Measurements from ENCODE around the gene REL.

DNA sequence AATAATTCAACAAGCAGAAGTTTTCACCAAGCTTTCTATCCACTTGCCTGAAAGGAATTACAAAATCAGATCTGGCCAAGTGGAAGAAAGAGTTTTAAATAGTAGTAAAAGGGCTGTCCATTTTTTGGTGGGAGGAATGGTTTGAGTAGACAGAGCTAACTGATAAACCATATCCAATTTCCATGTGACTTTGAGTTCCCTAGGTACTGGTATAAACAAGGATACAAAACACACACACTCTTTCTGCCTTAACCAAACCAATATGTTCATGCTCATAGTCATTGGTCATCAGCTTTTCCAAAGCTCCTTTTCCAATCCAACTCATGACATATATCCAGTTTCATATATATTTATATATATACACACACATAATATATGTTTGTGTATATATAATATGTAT, 49.5 kb upstream of the REL start:
- no peak for TF ChIP-seq CTCF (conservative IDR thresholded peaks at IDR 0.05; ENCODE audit: low read depth, low read length)
- no peak for TF ChIP-seq EZH2 (IDR thresholded peaks at IDR 0.05; ENCODE audit: borderline replicate concordance, low read depth, low read length, poor library complexity, severe bottlenecking)

All from A673 (cell line).